SK-N-MC (cell line): Measurements from ENCODE around the gene PHACTR3.

Experiments used
- EZH2 ChIP-seq: fragments of 200-600 bp; sonication (generic); IDR thresholded peaks from one replicate; pipeline ENCODE4 v1.6.1; 2017; ENCODE audit warnings: antibody characterized with exemption
- POLR2AphosphoS5 ChIP-seq: IDR thresholded peaks from 2 replicates; pipeline ENCODE4 v1.6.1; 2012; ENCODE audit warnings: mild to moderate bottlenecking, low read depth, low read length, borderline replicate concordance

GRCh38 chr20:59864726-59865125, 260.4 kb downstream of the PHACTR3 start:
- TF ChIP-seq POLR2AphosphoS5 (no peak), EZH2 (no peak)
